Adrenal gland (tissue), 12 donors: ENCODE data around the gene FAM219A. TPM values are rescaled to one million over a fixed set of nuclear protein-coding genes. Genes with fewer than 3 reads are reported as not detected.
A peak's percentile ranks its signal among the peaks of the same experiment; 100 is the strongest.

ENCODE experiments used
- DNase-seq, 7 donors: peaks; one replicate each; pipeline ENCODE4 v3.0.0-alpha.2; 2019 to 2020
- H3K27ac ChIP-seq, 5 donors: fragments of 200-600 bp; sonication (generic) in 4 of 5; 1 replicate in 3 of 5; 2 replicates in 2 of 5; pipeline versions ENCODE4 v1.5.1 to v1.8.0; 2016 to 2020; ENCODE audit warnings: mild to moderate bottlenecking in 1 of 5
- H3K27me3 ChIP-seq: fragments of 200-600 bp; 2 replicates; pipeline ENCODE4 v1.8.0; 2021
- H3K36me3 ChIP-seq, 2 donors: fragments of 200-600 bp; replicated peaks in 1 of 2; 1 replicate in 1 of 2; 2 replicates in 1 of 2; pipeline versions ENCODE4 v1.5.1 to v1.8.0; 2018 to 2022
- H3K4me1 ChIP-seq, 2 donors: fragments of 200-600 bp; replicated peaks in 1 of 2; 1 replicate in 1 of 2; 2 replicates in 1 of 2; pipeline versions ENCODE4 v1.5.1 to v1.8.0; 2018 to 2021
- H3K4me3 ChIP-seq, 4 donors: fragments of 200-600 bp; sonication (generic) in 3 of 4; one replicate each; pipeline ENCODE4 v1.5.1; 2016 to 2018
- H3K9me3 ChIP-seq, 3 donors: fragments of 200-600 bp; sonication (generic) in 1 of 3; replicated peaks in 1 of 3; 1 replicate in 2 of 3; 2 replicates in 1 of 3; pipeline versions ENCODE4 v1.5.1 to v1.8.0; 2016 to 2021
- CTCF ChIP-seq, 6 experiments: fragments of 450-650 bp in 4 of 6; fragments of 200-600 bp in 2 of 6; sonication (generic) in 1 of 6; IDR thresholded peaks; 1 replicate in 5 of 6; 2 replicates in 1 of 6; pipeline versions ENCODE4 v1.5.1 to v1.8.0; 2016 to 2021; ENCODE audit warnings: antibody characterized with exemption in 6 of 6, mild to moderate bottlenecking in 2 of 6, moderate library complexity in 1 of 6
- POLR2A ChIP-seq, 2 donors: fragments of 450-650 bp; IDR thresholded peaks; one replicate each; pipeline ENCODE4 v1.6.1; 2017; ENCODE audit warnings: antibody characterized with exemption in 2 of 2, mild to moderate bottlenecking in 2 of 2, moderate library complexity in 1 of 2
- WGBS, 4 donors: extraction: QIAGEN DNeasy Blood & Tissue Kit in 2 of 4; methylation state at CpG; one replicate each; pipeline versions ENCODE4 v1.1.5 to v1.1.7; 2013 to 2017; 5-methylcytosine and 5-hydroxymethylcytosine counted together
- intact Hi-C, 2 donors: fragments of 100-400 bp; cut with DNase I; formaldehyde crosslinking; loops; one replicate each; pipeline versions ENCODE4 v1.14.1 to v1.15.0; 2022 to 2023
- polyA plus RNA-seq, 3 donors: library from polyadenylated mRNA; stranded (reverse); fragments of 200-250 nt in 2 of 3; fragments of 350-450 nt in 1 of 3; fragmentation: Illumina TruSeq in 1 of 3; extraction: RNeasy Lipid Tissue Mini Kit (QIAGEN cat#74804) in 1 of 3; gene quantifications; one replicate each; pipeline ENCODE4 v1.2.3, GENCODE V29; 2013 to 2014
- total RNA-seq, 9 donors: library from RNA; depleted of rRNA in 4 of 9; stranded (reverse); fragments of >200 nt in 4 of 9; fragments of 120-200 nt in 1 of 9; fragmentation: NEBNext Ultra II Directional in 1 of 9; extraction: Animal tissue kit (Norgen Biotek cat#: 25700) in 1 of 9; gene quantifications; one replicate each; pipeline versions ENCODE4 v1.1.0 to v1.2.4, GENCODE V29; 2013 to 2023
- donor health status: healthy with polysubstance abuse.
- donor health status: Bipolar disorder and iron deficiency.
- donor health status: DM: yes; HTN: yes; CAD: no.
- donor health status: DM: no; HTN: no; CAD: no.
- donor health status: DM: no; HTN: no; CAD: no.
- donor health status: DM: yes; HTN: yes; CAD: no.

Gene FAM219A
- total and polyA plus RNA-seq, 12 donors, result 7.6 to 26.9 (median 14.9) TPM

- intact Hi-C loops, result no loop called here
- H3K9me3 ChIP-seq, result no peaks in the 10 kb centered on the region
- TF ChIP-seq CTCF (IDR thresholded peaks at IDR 0.05), result no peak
- H3K27me3 ChIP-seq, result no peaks in the 10 kb centered on the region
- no peak overlapping the region for H3K27ac ChIP-seq
- no peaks in the 10 kb centered on the region for H3K36me3 ChIP-seq
- no peaks in the 10 kb centered on the region for H3K4me1 ChIP-seq
- H3K4me3 ChIP-seq, result no peak overlapping the region
- 91 to 100% (median 94%) methylated on average over 4 to 7 of the region's 7 CpGs for WGBS, 4 donors
- DNase-seq, result peak in 1 of 7 donors; percentile 35
These were observed 48.3 kb upstream of the FAM219A start for GRCh38 chr9:34506623-34507022.

- no peaks in the 10 kb centered on the region for H3K4me1 ChIP-seq
- intact Hi-C loops, result no loop called here
- H3K36me3 ChIP-seq, result no peaks in the 10 kb centered on the region
- no peak overlapping the region for H3K4me3 ChIP-seq
- TF ChIP-seq CTCF (IDR thresholded peaks at IDR 0.05), result no peak
- no peak for TF ChIP-seq POLR2A (IDR thresholded peaks at IDR 0.05)
- WGBS, 4 donors, result 85 to 93% (median 90%) methylated on average over 3 to 5 of the region's 5 CpGs
- no peaks in the 10 kb centered on the region for H3K27me3 ChIP-seq
- H3K9me3 ChIP-seq, result no peaks in the 10 kb centered on the region
- H3K27ac ChIP-seq, result no peak overlapping the region
- DNase-seq, result peak in 1 of 7 donors; percentile 21
These were observed 47.2 kb upstream of the FAM219A start for GRCh38 chr9:34505370-34506120.

GRCh38 chr9:34503406-34503805 is 45.0 kb upstream of the FAM219A start:
- Histone ChIP-seq H3K27me3 (no peaks in the 10 kb centered on the region), H3K27ac (no peak overlapping the region), H3K36me3 (no peaks in the 10 kb centered on the region), H3K9me3 (no peaks in the 10 kb centered on the region), H3K4me1 (no peaks in the 10 kb centered on the region), H3K4me3 (no peak overlapping the region)
- DNase-seq, result no peak
- intact Hi-C loops, result loop anchor here (5.0 kb wide), 2 partner anchors 66 to 101 kb away; no protein-coding TSS in a partner anchor
- TF ChIP-seq CTCF (IDR thresholded peaks at IDR 0.05), result no peak
- no peak for TF ChIP-seq POLR2A (IDR thresholded peaks at IDR 0.05)

- no peak for TF ChIP-seq POLR2A (IDR thresholded peaks at IDR 0.05)
- no peak for TF ChIP-seq CTCF (IDR thresholded peaks at IDR 0.05)
- WGBS, 4 donors, result 73 to 84% (median 78%) methylated on average over 5 to 6 of the region's 6 CpGs
- H3K4me1 ChIP-seq, result no peaks in the 10 kb centered on the region
These were observed 44.5 kb upstream of the FAM219A start for GRCh38 chr9:34502891-34503290.

More at GRCh38 chr9:34502891-34503290, 44.5 kb upstream of the FAM219A start:
- Histone ChIP-seq H3K36me3 (no peaks in the 10 kb centered on the region), H3K27me3 (no peaks in the 10 kb centered on the region), H3K27ac (no peak overlapping the region), H3K9me3 (no peaks in the 10 kb centered on the region), H3K4me3 (no peak overlapping the region)
- intact Hi-C loops, result loop anchor here (5.0 kb wide), 2 partner anchors 66 to 101 kb away; no protein-coding TSS in a partner anchor
- DNase-seq, result no peak
